IMR-90 (cell line): Measurements from ENCODE around the gene TENM3. TPM values are rescaled to one million over a fixed set of nuclear protein-coding genes. Genes with fewer than 3 reads are reported as not detected.

Source experiments
- ATAC-seq: fragments of 200-7000 bp; cut with Tn5 transposase; 2 replicates; pipeline ENCODE4 v1.9.1; 2020; ENCODE audit warnings: low read depth, mild to moderate bottlenecking, moderate library complexity
- BruUV-seq: library from RNA; stranded (reverse); fragments of 400-500 nt; replicated peaks from 2 replicates; lab custom pipeline; 2021; lab: Mats Ljungman, UMichigan
- CTCF ChIA-PET: fragments of 300-600 bp; formaldehyde crosslinking; extraction: SDS; loops from one replicate; lab custom pipeline; 2021; ENCODE audit warnings: antibody characterized with exemption; lab: Yijun Ruan, JAX
- POLR2A ChIA-PET: fragments of 300-600 bp; sonication (Branson Sonifier 250); formaldehyde crosslinking; loops from one replicate; lab custom pipeline; 2022; ENCODE audit warnings: antibody characterized with exemption; ENCODE audit not compliant: unreplicated experiment; lab: Charles Lee
- DNase-seq: peaks from one replicate; pipeline ENCODE4 v3.0.0; 2013
- H2AFZ ChIP-seq: replicated peaks from 2 replicates; pipeline ENCODE3; 2013; ENCODE audit warnings: low read length, mild to moderate bottlenecking; ENCODE audit not compliant: poor library complexity
- H2AK5ac ChIP-seq: 2 replicates; pipeline ENCODE4 v1.6.1; 2013; ENCODE audit warnings: low read depth, low read length, inconsistent platforms
- H2AK9ac ChIP-seq: replicated peaks from 2 replicates; pipeline ENCODE3; 2013; ENCODE audit warnings: mild to moderate bottlenecking, low read depth, low read length, moderate library complexity; ENCODE audit not compliant: poor library complexity
- H2BK120ac ChIP-seq: 2 replicates; pipeline ENCODE4 v1.6.1; 2013; ENCODE audit warnings: low read depth, low read length, inconsistent platforms
- H2BK15ac ChIP-seq: 3 replicates; pipeline ENCODE4 v1.6.1; 2013; ENCODE audit warnings: low read depth, low read length, inconsistent platforms
- H2BK20ac ChIP-seq: 2 replicates; pipeline ENCODE4 v1.6.1; 2013; ENCODE audit warnings: low read depth, mild to moderate bottlenecking, inconsistent platforms, low read length, moderate library complexity
- H2BK5ac ChIP-seq: 2 replicates; pipeline ENCODE4 v1.6.1; 2013; ENCODE audit warnings: mild to moderate bottlenecking, low read depth, low read length, inconsistent platforms; ENCODE audit not compliant: poor library complexity, severe bottlenecking
- H3K14ac ChIP-seq: replicated peaks from 2 replicates; pipeline ENCODE4 v1.6.1; 2013; ENCODE audit warnings: low read depth, low read length, inconsistent platforms
- H3K18ac ChIP-seq: 2 replicates; pipeline ENCODE4 v1.6.1; 2013; ENCODE audit warnings: low read depth, low read length, control low read depth
- H3K23ac ChIP-seq: 2 replicates; pipeline ENCODE4 v1.6.1; 2013; ENCODE audit warnings: low read depth, low read length, inconsistent platforms
- H3K27ac ChIP-seq: 2 replicates; pipeline ENCODE4 v1.5.1; 2013; ENCODE audit warnings: mild to moderate bottlenecking, control low read depth, low read length; ENCODE audit not compliant: insufficient read depth
- H3K27me3 ChIP-seq: 2 replicates; pipeline ENCODE4 v1.6.1; 2013; ENCODE audit warnings: low read length; ENCODE audit not compliant: control insufficient read depth, insufficient read depth
- H3K36me3 ChIP-seq: 2 replicates; pipeline ENCODE4 v1.6.1; 2013; ENCODE audit warnings: low read length, mixed read lengths; ENCODE audit not compliant: control insufficient read depth, insufficient read depth
- H3K4ac ChIP-seq: 2 replicates; pipeline ENCODE4 v1.6.1; 2013; ENCODE audit warnings: low read depth, low read length, inconsistent platforms
- H3K4me1 ChIP-seq: 2 replicates; pipeline ENCODE4 v1.6.1; 2013; ENCODE audit warnings: low read length, mixed read lengths; ENCODE audit not compliant: control insufficient read depth, insufficient read depth
- H3K4me2 ChIP-seq: 2 replicates; pipeline ENCODE4 v1.6.1; 2013; ENCODE audit warnings: low read depth, mild to moderate bottlenecking, control low read depth, low read length, moderate library complexity
- H3K4me3 ChIP-seq: 2 replicates; pipeline ENCODE4 v1.5.1; 2013; ENCODE audit warnings: low read depth, mild to moderate bottlenecking, control low read depth, low read length, moderate library complexity; ENCODE audit not compliant: insufficient read depth
- H3K56ac ChIP-seq: 2 replicates; pipeline ENCODE4 v1.6.1; 2013; ENCODE audit warnings: low read length, inconsistent platforms; ENCODE audit not compliant: insufficient read depth; ENCODE audit errors: extremely low read depth
- H3K79me1 ChIP-seq, 2 experiments: 2 replicates each; pipeline ENCODE4 v1.6.1; 2013; ENCODE audit warnings: low read length in 2 of 2, inconsistent platforms in 1 of 2, low read depth in 1 of 2
- H3K9ac ChIP-seq: 2 replicates; pipeline ENCODE4 v1.6.1; 2013; ENCODE audit warnings: low read depth, low read length, control low read depth
- H3K9me1 ChIP-seq: 2 replicates; pipeline ENCODE4 v1.6.1; 2013; ENCODE audit warnings: low read length, inconsistent platforms; ENCODE audit not compliant: insufficient read depth
- H3K9me3 ChIP-seq: 2 replicates; pipeline ENCODE4 v1.6.1; 2013; ENCODE audit warnings: low read length; ENCODE audit not compliant: control insufficient read depth, insufficient read depth
- H4K20me1 ChIP-seq: 2 replicates; pipeline ENCODE4 v1.6.1; 2013; ENCODE audit warnings: low read length, inconsistent platforms; ENCODE audit not compliant: insufficient read depth
- H4K5ac ChIP-seq: 2 replicates; pipeline ENCODE4 v1.6.1; 2013; ENCODE audit warnings: mild to moderate bottlenecking, low read depth, low read length, control low read depth
- H4K8ac ChIP-seq, 2 experiments: 2 replicates each; pipeline ENCODE4 v1.6.1; 2013; ENCODE audit warnings: low read depth in 2 of 2, low read length in 2 of 2, control low read depth in 1 of 2, inconsistent platforms in 1 of 2
- H4K91ac ChIP-seq: 2 replicates; pipeline ENCODE4 v1.6.1; 2013; ENCODE audit warnings: low read depth, low read length, inconsistent platforms; ENCODE audit not compliant: insufficient read depth
- CEBPB ChIP-seq: IDR thresholded peaks from 2 replicates; pipeline ENCODE4 v1.6.1; 2012; ENCODE audit warnings: low read depth, low read length, improper control_type of control experiment
- ELK1 ChIP-seq: fragments of 150-350 bp; IDR thresholded peaks from 2 replicates; pipeline ENCODE4 v1.6.1; 2016; ENCODE audit warnings: low read depth, mild to moderate bottlenecking, low read length, moderate library complexity, borderline replicate concordance
- FOS ChIP-seq: fragments of 150-350 bp; IDR thresholded peaks from 2 replicates; pipeline ENCODE4 v1.6.1; 2016; ENCODE audit warnings: low read depth, low read length
- MAFK ChIP-seq: IDR thresholded peaks from 2 replicates; pipeline ENCODE4 v1.6.1; 2012; ENCODE audit warnings: low read depth, low read length, improper control_type of control experiment
- NFE2L2 ChIP-seq: fragments of 150-350 bp; IDR thresholded peaks from 2 replicates; pipeline ENCODE4 v1.6.1; 2016; ENCODE audit warnings: low read depth, mild to moderate bottlenecking, low read length
- RCOR1 ChIP-seq: IDR thresholded peaks from 2 replicates; pipeline ENCODE4 v1.6.1; 2012; ENCODE audit warnings: mild to moderate bottlenecking, low read length, improper control_type of control experiment; ENCODE audit not compliant: insufficient replicate concordance
- RFX5 ChIP-seq: IDR thresholded peaks from 2 replicates; pipeline ENCODE4 v1.8.0; 2012; ENCODE audit warnings: low read depth, mild to moderate bottlenecking, low read length, moderate library complexity
- SMC3 ChIP-seq: fragments of 150-350 bp; IDR thresholded peaks from 2 replicates; pipeline ENCODE4 v1.6.1; 2016; ENCODE audit warnings: low read depth, mild to moderate bottlenecking, antibody characterized with exemption, low read length, moderate library complexity
- USF2 ChIP-seq: fragments of 150-350 bp; IDR thresholded peaks from 2 replicates; pipeline ENCODE4 v1.6.1; 2017; ENCODE audit warnings: mild to moderate bottlenecking, antibody characterized with exemption, low read length, low read depth
- WGBS, 2 experiments: methylation state at CpG; one replicate each; pipeline versions ENCODE4 v1.1.5 to v1.1.7; 2013; ENCODE audit warnings: missing lambda C conversion rate in 2 of 2; ENCODE audit not compliant: insufficient read length in 1 of 2; ENCODE audit errors: extremely low coverage in 2 of 2; 5-methylcytosine and 5-hydroxymethylcytosine counted together
- dilution Hi-C: fragments of 300-500 bp; cut with HindIII; formaldehyde crosslinking; loops from one replicate; pipeline ENCODE4 v1.14.3; 2018; ENCODE audit warnings: low sequenced_read_pairs; ENCODE audit not compliant: unreplicated experiment
- in situ Hi-C: fragments of 300-500 bp; cut with MboI; formaldehyde crosslinking; loops from 3 replicates; pipeline ENCODE4 v1.14.3; 2019; ENCODE audit warnings: low sequenced_read_pairs, inconsistent platforms, mixed read lengths
- intact Hi-C: fragments of 100-400 bp; cut with micrococcal nuclease; formaldehyde crosslinking; loops from 2 replicates; pipeline ENCODE4 v1.10.0; 2022
- polyA plus RNA-seq, 3 experiments: library from polyadenylated mRNA; depleted of rRNA; stranded (reverse); fragments of >200 nt; gene quantifications; 2 replicates each; pipeline ENCODE4 v1.2.3, GENCODE V29; 2012; ENCODE audit warnings: low replicate concordance in 1 of 3
- total RNA-seq: library from RNA; depleted of rRNA; stranded (reverse); fragments of >200 nt; gene quantifications from 2 replicates; pipeline ENCODE4 v1.2.3, GENCODE V29; 2012

Gene TENM3
- total and polyA plus RNA-seq, 2 of the 4 experiments (the other 2 are of a cell fraction) = 29.9 to 173 TPM

- ATAC-seq (no peak), DNase-seq (no peak)
- H3K56ac ChIP-seq = no peak overlapping the region
- no peaks in the 10 kb centered on the region for H3K79me1 ChIP-seq
- no peak overlapping the region for H3K4ac ChIP-seq
- intact Hi-C loops (no loop called here), dilution Hi-C loops (no loop called here), in situ Hi-C loops (no loop called here)
- no peak overlapping the region for H4K8ac ChIP-seq
- no peak overlapping the region for H2BK20ac ChIP-seq
- H2BK120ac ChIP-seq = no peak overlapping the region
- H2AFZ ChIP-seq = no peak overlapping the region
- no TSS peak for BruUV-seq
- H3K4me2 ChIP-seq = no peak overlapping the region
- no peak overlapping the region for H3K14ac ChIP-seq
- H3K9me3 ChIP-seq = no peaks in the 10 kb centered on the region
- no peak overlapping the region for H3K18ac ChIP-seq
- H3K4me1 ChIP-seq = no peaks in the 10 kb centered on the region
- no peaks in the 10 kb centered on the region for H3K27me3 ChIP-seq
- no CpG with 5 or more reads among the region's 4 CpGs for WGBS, 2 experiments
- no peaks in the 10 kb centered on the region for H3K36me3 ChIP-seq
- ChIA-PET CTCF (no interaction called here), POLR2A (no interaction called here)
- H4K5ac ChIP-seq = no peak overlapping the region
- H4K20me1 ChIP-seq = no peaks in the 10 kb centered on the region
- no peak overlapping the region for H2AK5ac ChIP-seq
- no peak overlapping the region for H4K91ac ChIP-seq
- no peak for TF ChIP-seq RFX5
- TF ChIP-seq SMC3 = no peak
- no peak for TF ChIP-seq FOS
- no peak for TF ChIP-seq MAFK
- TF ChIP-seq RCOR1 = no peak
- TF ChIP-seq NFE2L2 = no peak
- TF ChIP-seq ELK1 = no peak
- TF ChIP-seq CEBPB = no peak
- no peak for TF ChIP-seq USF2
- no peak overlapping the region for H2AK9ac ChIP-seq
- H3K27ac ChIP-seq = no peak overlapping the region
- no peak overlapping the region for H3K9ac ChIP-seq
- H3K9me1 ChIP-seq = peaks cover 2% of the 10 kb centered on the region; the same call in 1 of the 2 replicates
- H3K23ac ChIP-seq = no peak overlapping the region
- H3K4me3 ChIP-seq = no peak overlapping the region
- no peak overlapping the region for H2BK5ac ChIP-seq
- H2BK15ac ChIP-seq = no peak overlapping the region
Measured at GRCh38 chr4:182704948-182705347, 461.7 kb downstream of the TENM3 start.
